GM21576 (cell line): ENCODE results near the gene OCLN.
A peak's percentile ranks its signal among the peaks of the same experiment; 100 is the strongest.
"Not testable (repeated sequence)": the region's sequence is repeated elsewhere in the genome, so short reads cannot be mapped to it uniquely, and the experiment has no call there.

ENCODE experiments used
- ATAC-seq: cut with Tn5 transposase; IDR thresholded peaks from one replicate; pipeline ENCODE4 v1.9.1; 2021; ENCODE audit warnings: mild to moderate bottlenecking, moderate library complexity; ENCODE audit not compliant: unreplicated experiment

Gene OCLN

GRCh38 chr5:69491027-69491426, 1.6 kb upstream of the OCLN start:
- ATAC-seq, result no peak

GRCh38 chr5:69491838-69492390, 676 bp upstream of the OCLN start:
- ATAC-seq, result no peak

DNA sequence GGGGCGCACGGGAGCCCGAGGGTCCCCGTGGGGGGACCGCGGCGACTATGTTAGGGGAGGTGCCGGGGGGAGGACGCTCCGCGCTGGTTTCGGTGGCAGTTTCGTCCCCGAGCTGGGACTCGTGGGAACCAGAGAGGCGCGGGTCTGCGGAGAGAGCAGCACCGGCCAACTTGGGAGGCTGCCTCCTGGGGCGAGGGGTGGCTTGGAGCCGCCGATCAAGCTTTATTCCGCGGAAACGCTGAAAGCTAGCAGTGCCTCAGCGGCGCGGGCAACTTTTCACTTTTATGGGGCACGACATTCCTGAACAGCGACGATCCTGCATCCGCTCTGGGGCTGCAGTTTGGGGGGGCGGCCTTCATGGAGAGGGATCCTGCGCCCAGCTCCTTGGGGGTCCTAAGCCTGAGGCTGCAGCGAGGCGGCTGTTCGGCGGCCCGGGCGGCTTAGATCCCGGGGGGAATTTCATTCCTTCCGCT, 369 bp downstream of the OCLN start:
- ATAC-seq, result peak; percentile 38

GRCh38 chr5:69493396-69494133, 975 bp downstream of the OCLN start:
- ATAC-seq, result peak; percentile 49

DNA sequence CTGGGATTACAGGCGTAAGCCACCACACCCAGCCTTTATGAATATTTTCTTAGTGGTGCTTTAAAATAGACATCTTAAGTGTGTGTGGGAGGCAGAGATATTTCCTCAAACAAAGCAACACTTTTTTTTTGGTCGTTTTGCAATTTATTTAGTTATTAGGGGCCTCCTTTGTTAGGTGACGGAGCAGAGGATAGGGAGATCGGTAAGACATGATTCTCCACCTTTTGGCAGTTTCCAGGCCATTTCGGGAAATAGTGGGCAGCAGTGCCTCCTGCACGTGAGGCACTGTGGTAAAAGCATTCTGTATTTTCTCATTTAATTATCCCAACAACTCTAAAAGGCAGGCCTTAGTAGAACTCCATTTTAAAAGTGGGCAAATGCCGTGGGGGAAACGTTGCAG, 1.9 kb downstream of the OCLN start:
- no peak for ATAC-seq

DNA sequence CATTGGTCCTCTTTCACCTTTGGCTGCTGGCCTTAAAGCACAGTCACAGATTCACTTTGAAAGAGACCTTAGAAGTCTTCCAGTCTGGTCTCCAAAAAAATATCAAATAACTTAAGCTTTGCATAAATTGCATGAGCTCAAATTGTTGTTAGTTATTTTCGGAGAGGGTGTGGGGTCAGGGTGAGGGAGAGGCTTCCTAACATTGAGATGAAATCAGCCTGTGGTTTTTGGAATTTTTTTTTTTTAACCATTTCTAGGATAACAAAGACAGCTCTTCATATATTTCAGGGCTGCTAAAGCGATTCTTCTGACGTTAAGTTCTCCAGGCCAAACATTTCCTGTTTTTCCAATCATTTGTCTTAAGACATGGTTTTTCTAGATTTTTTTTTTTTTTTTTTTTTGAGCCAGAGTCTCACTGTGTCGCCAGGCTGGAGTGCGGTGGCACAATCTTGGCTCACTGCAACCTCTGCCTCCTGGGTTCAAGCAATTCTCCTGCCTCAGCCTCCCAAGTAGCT, 4.5 kb downstream of the OCLN start:
- ATAC-seq, result no peak

- no peak for ATAC-seq
Observed at GRCh38 chr5:69498384-69498783, 5.8 kb downstream of the OCLN start.

- ATAC-seq, result no peak
Observed at GRCh38 chr5:69502367-69502766, 9.8 kb downstream of the OCLN start.

GRCh38 chr5:69502767-69503488, 10.3 kb downstream of the OCLN start:
- no peak for ATAC-seq

- ATAC-seq, result no peak
Observed at GRCh38 chr5:69504036-69504435, 11.4 kb downstream of the OCLN start.

- ATAC-seq, result no peak
Observed at GRCh38 chr5:69505306-69505705, 12.7 kb downstream of the OCLN start.

DNA sequence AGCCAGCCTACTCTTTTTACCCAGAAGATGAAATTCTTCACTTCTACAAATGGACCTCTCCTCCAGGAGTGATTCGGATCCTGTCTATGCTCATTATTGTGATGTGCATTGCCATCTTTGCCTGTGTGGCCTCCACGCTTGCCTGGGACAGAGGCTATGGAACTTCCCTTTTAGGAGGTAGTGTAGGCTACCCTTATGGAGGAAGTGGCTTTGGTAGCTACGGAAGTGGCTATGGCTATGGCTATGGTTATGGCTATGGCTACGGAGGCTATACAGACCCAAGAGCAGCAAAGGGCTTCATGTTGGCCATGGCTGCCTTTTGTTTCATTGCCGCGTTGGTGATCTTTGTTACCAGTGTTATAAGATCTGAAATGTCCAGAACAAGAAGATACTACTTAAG, 16.6 kb downstream of the OCLN start:
- ATAC-seq, result no peak

- ATAC-seq, result no peak
Observed at GRCh38 chr5:69510694-69511093, 18.1 kb downstream of the OCLN start.

GRCh38 chr5:69512740-69513260, 20.2 kb downstream of the OCLN start:
- ATAC-seq, result no peak

DNA sequence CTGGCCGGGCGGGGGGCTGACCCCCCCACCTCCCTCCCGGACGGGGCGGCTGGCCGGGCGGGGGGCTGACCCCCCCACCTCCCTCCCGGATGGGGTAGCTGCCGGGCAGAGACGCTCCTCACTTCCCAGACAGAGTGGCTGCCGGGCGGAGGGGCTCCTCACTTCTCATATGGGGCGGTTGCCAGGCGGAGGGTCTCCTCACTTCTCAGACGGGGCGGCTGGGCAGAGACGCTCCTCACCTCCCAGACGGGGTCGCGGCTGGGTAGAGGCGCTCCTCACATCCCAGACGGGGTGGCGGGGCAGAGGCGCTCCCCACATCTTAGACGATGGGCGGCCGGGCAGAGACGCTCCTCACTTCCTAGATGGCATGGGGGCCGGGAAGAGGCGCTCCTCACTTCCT, 23.0 kb downstream of the OCLN start:
- ATAC-seq, result not testable (repeated sequence)

- ATAC-seq, result no peak
Observed at GRCh38 chr5:69516769-69517168, 24.2 kb downstream of the OCLN start.

DNA sequence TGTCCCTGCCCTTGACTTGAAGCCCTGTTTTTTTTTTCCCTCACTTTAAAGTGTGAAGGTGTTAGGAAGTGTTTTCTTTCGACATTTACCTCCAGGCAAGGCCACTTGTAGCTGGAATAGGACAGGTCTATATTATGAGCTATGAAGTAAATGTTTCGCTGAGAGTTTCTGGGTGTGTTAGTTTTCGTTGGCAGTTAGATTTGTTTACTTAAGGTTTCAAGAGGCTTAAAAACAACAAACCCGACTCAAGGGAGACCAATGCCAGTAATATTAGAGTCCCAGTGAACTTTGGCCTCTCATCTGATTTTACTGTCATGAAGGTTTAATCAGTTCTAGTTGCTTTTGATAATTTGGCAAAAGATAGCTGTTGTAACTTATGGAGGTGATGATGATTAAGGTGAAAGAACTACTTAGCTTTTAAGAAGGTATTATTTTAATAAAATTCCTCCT, 25.2 kb downstream of the OCLN start:
- no peak for ATAC-seq

- ATAC-seq, result no peak
Observed at GRCh38 chr5:69519285-69519684, 26.7 kb downstream of the OCLN start.

GRCh38 chr5:69522035-69522434, 29.4 kb downstream of the OCLN start:
- no peak for ATAC-seq

- no peak for ATAC-seq
Observed at GRCh38 chr5:69525490-69525889, 32.9 kb downstream of the OCLN start.

GRCh38 chr5:69526660-69527059, 34.1 kb downstream of the OCLN start:
- ATAC-seq, result no peak
